DMS153 (cell line): ENCODE measurements around the gene BPIFA3.

Source experiments
- DNase-seq: peaks from one replicate; lab custom pipeline; 2025; lab: John Stamatoyannopoulos, UW

Gene BPIFA3

GRCh38 chr20:33224399-33224798 is 7.2 kb downstream of the BPIFA3 start:
- DNase-seq = no peak

GRCh38 chr20:33229843-33230242 is 12.7 kb downstream of the BPIFA3 start:
- DNase-seq = no peak

GRCh38 chr20:33231237-33231636 is 14.1 kb downstream of the BPIFA3 start:
- no peak for DNase-seq

- peak; percentile 95 for DNase-seq
Observed at GRCh38 chr20:33232486-33233072, 15.4 kb downstream of the BPIFA3 start.

GRCh38 chr20:33233129-33233774 is 16.1 kb downstream of the BPIFA3 start:
- DNase-seq = no peak

- no peak for DNase-seq
Observed at GRCh38 chr20:33234050-33234449, 16.9 kb downstream of the BPIFA3 start.

GRCh38 chr20:33235696-33236095 is 18.5 kb downstream of the BPIFA3 start, which contains the start of gene BPIFA1:
TSS of gene BPIFA1 (plus strand) at chr20:33235996. CDS start at chr20:33237712, 1,716 bp downstream.
- no peak for DNase-seq

GRCh38 chr20:33236351-33236750 is 19.2 kb downstream of the BPIFA3 start:
- DNase-seq = no peak

- no peak for DNase-seq
Observed at GRCh38 chr20:33237989-33238388, 20.8 kb downstream of the BPIFA3 start.

- no peak for DNase-seq
Observed at GRCh38 chr20:33239418-33239817, 22.3 kb downstream of the BPIFA3 start.

GRCh38 chr20:33239979-33240736 is 23.0 kb downstream of the BPIFA3 start:
- DNase-seq = no peak

GRCh38 chr20:33240923-33241322 is 23.8 kb downstream of the BPIFA3 start:
- DNase-seq = no peak

GRCh38 chr20:33242319-33243100 is 25.4 kb downstream of the BPIFA3 start:
- DNase-seq = no peak

- no peak for DNase-seq
Observed at GRCh38 chr20:33246077-33246476, 28.9 kb downstream of the BPIFA3 start.

GRCh38 chr20:33249456-33249855 is 32.3 kb downstream of the BPIFA3 start:
- no peak for DNase-seq

GRCh38 chr20:33250666-33251065 is 33.5 kb downstream of the BPIFA3 start:
- no peak for DNase-seq

- DNase-seq = peak; percentile 45
Observed at GRCh38 chr20:33251496-33251895, 34.3 kb downstream of the BPIFA3 start.

GRCh38 chr20:33252460-33252859 is 35.3 kb downstream of the BPIFA3 start:
- DNase-seq = no peak

GRCh38 chr20:33255005-33255404 is 37.9 kb downstream of the BPIFA3 start:
- no peak for DNase-seq

GRCh38 chr20:33257237-33257636 is 40.1 kb downstream of the BPIFA3 start:
- no peak for DNase-seq

- DNase-seq = no peak
Observed at GRCh38 chr20:33259371-33259770, 42.2 kb downstream of the BPIFA3 start.

GRCh38 chr20:33261465-33261864 is 44.3 kb downstream of the BPIFA3 start:
- no peak for DNase-seq
